ENCODE results near the gene WWTR1.

WWTR1 gene

GRCh38 chr3:149657926-149658743 is at the start of gene WWTR1:
Gene WWTR1, minus strand, starts transcription at chr3:149658025. Its CDS starts 719 bp downstream, at chr3:149657306.
- in situ Hi-C loops (cut with MboI; ENCODE audit: low sequenced_read_pairs): no loop called here

- in situ Hi-C loops (cut with MboI; ENCODE audit: low sequenced_read_pairs): no loop called here
Observed at GRCh38 chr3:149706905-149707304, 49.1 kb upstream of the WWTR1 start.

GRCh38 chr3:149705416-149705815 is 47.6 kb upstream of the WWTR1 start:
- in situ Hi-C loops (cut with MboI; ENCODE audit: low sequenced_read_pairs): no loop called here

- in situ Hi-C loops (cut with MboI; ENCODE audit: low sequenced_read_pairs): no loop called here
Observed at GRCh38 chr3:149703466-149703865, 45.6 kb upstream of the WWTR1 start.

- in situ Hi-C loops (cut with MboI; ENCODE audit: low sequenced_read_pairs): no loop called here
Observed at GRCh38 chr3:149702691-149703441, 45.0 kb upstream of the WWTR1 start.

- in situ Hi-C loops (cut with MboI; ENCODE audit: low sequenced_read_pairs): no loop called here
Observed at GRCh38 chr3:149701977-149702350, 44.1 kb upstream of the WWTR1 start.

GRCh38 chr3:149701206-149701976 is 43.6 kb upstream of the WWTR1 start:
- in situ Hi-C loops (cut with MboI; ENCODE audit: low sequenced_read_pairs): no loop called here

- in situ Hi-C loops (cut with MboI; ENCODE audit: low sequenced_read_pairs): no loop called here
Observed at GRCh38 chr3:149688122-149688757, 30.4 kb upstream of the WWTR1 start.

GRCh38 chr3:149686996-149687395 is 29.2 kb upstream of the WWTR1 start:
- in situ Hi-C loops (cut with MboI; ENCODE audit: low sequenced_read_pairs): no loop called here

GRCh38 chr3:149678351-149678950 is 20.6 kb upstream of the WWTR1 start:
- in situ Hi-C loops (cut with MboI; ENCODE audit: low sequenced_read_pairs): no loop called here

- in situ Hi-C loops (cut with MboI; ENCODE audit: low sequenced_read_pairs): no loop called here
Observed at GRCh38 chr3:149673393-149673792, 15.6 kb upstream of the WWTR1 start.

GRCh38 chr3:149670742-149671492 is 13.1 kb upstream of the WWTR1 start:
- in situ Hi-C loops (cut with MboI; ENCODE audit: low sequenced_read_pairs): no loop called here

- in situ Hi-C loops (cut with MboI; ENCODE audit: low sequenced_read_pairs): no loop called here
Observed at GRCh38 chr3:149667576-149667975, 9.8 kb upstream of the WWTR1 start.

- in situ Hi-C loops (cut with MboI; ENCODE audit: low sequenced_read_pairs): no loop called here
Observed at GRCh38 chr3:149663966-149664365, 6.1 kb upstream of the WWTR1 start.

GRCh38 chr3:149662240-149662887 is 4.5 kb upstream of the WWTR1 start:
- in situ Hi-C loops (cut with MboI; ENCODE audit: low sequenced_read_pairs): no loop called here

GRCh38 chr3:149660462-149660861 is 2.6 kb upstream of the WWTR1 start:
- in situ Hi-C loops (cut with MboI; ENCODE audit: low sequenced_read_pairs): no loop called here

- in situ Hi-C loops (cut with MboI; ENCODE audit: low sequenced_read_pairs): no loop called here
Observed at GRCh38 chr3:149658744-149659497, 1.1 kb upstream of the WWTR1 start.

GRCh38 chr3:149657321-149657925 is 402 bp downstream of the WWTR1 start:
- in situ Hi-C loops (cut with MboI; ENCODE audit: low sequenced_read_pairs): no loop called here

Data from hTERT RPE-1 (cell line).